Upper lobe of left lung (tissue), 4 donors: ENCODE results near the gene PLAAT5.

Experiments
- CTCF ChIP-seq, 6 experiments: fragments of 450-650 bp in 4 of 6; fragments of 200-600 bp in 2 of 6; sonication (generic) in 2 of 6; IDR thresholded peaks; one replicate each; pipeline ENCODE4 v1.5.1; 2016 to 2019; ENCODE audit warnings: antibody characterized with exemption in 6 of 6
- EP300 ChIP-seq, 4 donors: sonication (generic); formaldehyde crosslinking; IDR thresholded peaks; one replicate each; pipeline ENCODE4 v1.5.1; 2017; ENCODE audit warnings: antibody characterized with exemption in 4 of 4, control low read depth in 2 of 4
- POLR2AphosphoS5 ChIP-seq, 2 donors: sonication (generic); formaldehyde crosslinking; IDR thresholded peaks; one replicate each; pipeline ENCODE4 v1.5.1; 2017; ENCODE audit warnings: antibody characterized with exemption in 2 of 2

DNA sequence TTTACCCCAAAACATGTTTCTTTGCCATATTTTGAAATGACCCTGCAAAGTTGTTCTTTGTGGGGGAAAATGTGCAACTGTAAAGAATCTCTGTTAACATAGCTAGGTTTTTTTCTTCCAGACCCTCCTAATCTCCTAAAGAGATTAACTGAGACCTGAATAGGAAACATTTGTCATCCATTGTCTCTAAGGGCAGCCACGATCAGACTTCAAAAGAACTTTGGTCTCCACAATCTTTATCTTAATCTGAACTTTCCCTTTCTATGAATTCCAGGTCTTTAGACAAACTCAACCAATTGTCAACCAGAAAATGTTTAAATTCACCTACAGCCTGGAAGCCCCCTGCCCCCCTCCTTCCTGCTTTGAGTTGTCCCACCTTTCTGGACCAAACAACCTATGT is 10.3 kb upstream of the PLAAT5 start:
- no peak for TF ChIP-seq CTCF (IDR thresholded peaks at IDR 0.05)
- TF ChIP-seq EP300 (IDR thresholded peaks at IDR 0.05): no peak
- TF ChIP-seq POLR2AphosphoS5 (IDR thresholded peaks at IDR 0.05): no peak
